Measurements from ENCODE around the gene CAV2. TPM values are rescaled to one million over a fixed set of nuclear protein-coding genes. Genes with fewer than 3 reads are reported as not detected.

The CAV2 gene
- total RNA-seq, 1 experiment from 2014 or later = 260 TPM

GRCh38 chr7:116492654-116493109, 6.9 kb upstream of the CAV2 start:
- BruUV-seq (replicated peaks) = no TSS peak
- intact Hi-C loops (cut with micrococcal nuclease; ENCODE audit: unreplicated experiment) = no loop called here

GRCh38 chr7:116493449-116493848, 6.1 kb upstream of the CAV2 start:
- TF ChIP-seq CTCF (conservative IDR thresholded peaks at IDR 0.05) (no peak), EZH2 (IDR thresholded peaks at IDR 0.05; ENCODE audit: low read depth) (no peak)
- no peaks in the 10 kb centered on the region for H3K36me3 ChIP-seq (ENCODE audit: low read depth)
- H3K4me1 ChIP-seq (replicated peaks; ENCODE audit: insufficient read depth) = peaks cover 14% of the 10 kb centered on the region
- intact Hi-C loops (cut with micrococcal nuclease; ENCODE audit: unreplicated experiment) = no loop called here
- no peak for DNase-seq
- no peak overlapping the region for H3K4me2 ChIP-seq
- no peak overlapping the region for H2AFZ ChIP-seq
- no peak overlapping the region for H3K27ac ChIP-seq
- H3K27me3 ChIP-seq (ENCODE audit: insufficient read depth, low read depth) = no peaks in the 10 kb centered on the region
- H3F3A ChIP-seq (ENCODE audit: insufficient read depth, low read depth) = peaks cover 15% of the 10 kb centered on the region
- CTCF ChIA-PET = no interaction called here
- POLR2A ChIA-PET (ENCODE audit: unreplicated experiment) = interaction anchor here (0.7 kb wide), 1 partner anchor 21 kb away, joined by 3 read pairs; no protein-coding TSS in a partner anchor
- no peaks in the 10 kb centered on the region for H4K20me1 ChIP-seq (ENCODE audit: insufficient read depth)
- BruUV-seq (replicated peaks) = no TSS peak
- no peaks in the 10 kb centered on the region for H3K79me2 ChIP-seq (ENCODE audit: low read depth)
- H3K9me2 ChIP-seq (ENCODE audit: insufficient read depth) = no peaks in the 10 kb centered on the region
- H3K9me3 ChIP-seq (ENCODE audit: insufficient read depth, low read depth) = no peaks in the 10 kb centered on the region
- no peak overlapping the region for H3K4me3 ChIP-seq

More at GRCh38 chr7:116492654-116493109, 6.9 kb upstream of the CAV2 start:
- no peak for DNase-seq
- Histone ChIP-seq H3K4me1 (replicated peaks; ENCODE audit: insufficient read depth) (peaks cover 14% of the 10 kb centered on the region), H3K27me3 (ENCODE audit: insufficient read depth, low read depth) (no peaks in the 10 kb centered on the region), H3K4me3 (no peak overlapping the region; the same call in 1 of the 2 replicates), H3K9me3 (ENCODE audit: insufficient read depth, low read depth) (no peaks in the 10 kb centered on the region), H3F3A (ENCODE audit: insufficient read depth, low read depth) (peaks cover 10% of the 10 kb centered on the region), H3K27ac (no peak overlapping the region), H2AFZ (no peak overlapping the region), H3K9me2 (ENCODE audit: insufficient read depth) (no peaks in the 10 kb centered on the region), H3K4me2 (no peak overlapping the region), H3K79me2 (ENCODE audit: low read depth) (no peaks in the 10 kb centered on the region), H3K36me3 (ENCODE audit: low read depth) (no peaks in the 10 kb centered on the region), H4K20me1 (ENCODE audit: insufficient read depth) (no peaks in the 10 kb centered on the region)
- ChIA-PET POLR2A (ENCODE audit: unreplicated experiment) (no interaction called here), CTCF (interaction anchor here (0.6 kb wide), 1 partner anchor 233 kb away, joined by 10 read pairs; no protein-coding TSS in a partner anchor)
- no peak for TF ChIP-seq EZH2 (IDR thresholded peaks at IDR 0.05; ENCODE audit: low read depth)
- no peak for TF ChIP-seq CTCF (conservative IDR thresholded peaks at IDR 0.05)

- intact Hi-C loops (cut with micrococcal nuclease; ENCODE audit: unreplicated experiment) = no loop called here
- Histone ChIP-seq H4K20me1 (ENCODE audit: insufficient read depth) (no peaks in the 10 kb centered on the region), H3K4me2 (no peak overlapping the region), H3F3A (ENCODE audit: insufficient read depth, low read depth) (peaks cover 20% of the 10 kb centered on the region), H3K4me3 (no peak overlapping the region), H3K36me3 (ENCODE audit: low read depth) (no peaks in the 10 kb centered on the region), H3K27me3 (ENCODE audit: insufficient read depth, low read depth) (no peaks in the 10 kb centered on the region), H3K9me3 (ENCODE audit: insufficient read depth, low read depth) (no peaks in the 10 kb centered on the region), H3K9me2 (ENCODE audit: insufficient read depth) (no peaks in the 10 kb centered on the region), H3K27ac (no peak overlapping the region), H2AFZ (no peak overlapping the region), H3K79me2 (ENCODE audit: low read depth) (no peaks in the 10 kb centered on the region), H3K4me1 (replicated peaks; ENCODE audit: insufficient read depth) (peaks cover 14% of the 10 kb centered on the region)
- BruUV-seq (replicated peaks) = no TSS peak
- DNase-seq = no peak
- CTCF ChIA-PET = interaction anchor here (1.0 kb wide), 1 partner anchor 235 kb away, joined by 3 read pairs; no protein-coding TSS in a partner anchor
- POLR2A ChIA-PET (ENCODE audit: unreplicated experiment) = no interaction called here
- no peak for TF ChIP-seq CTCF (conservative IDR thresholded peaks at IDR 0.05)
- TF ChIP-seq EZH2 (IDR thresholded peaks at IDR 0.05; ENCODE audit: low read depth) = no peak
Observed at GRCh38 chr7:116494472-116494871, 5.1 kb upstream of the CAV2 start.
